Colonic mucosa (tissue), 4 donors: ENCODE results near the gene PKDCC. TPM values are rescaled to one million over a fixed set of nuclear protein-coding genes. Genes with fewer than 3 reads are reported as not detected.

Experiments used
- DNase-seq: peaks from one replicate; pipeline ENCODE4 v3.0.0-alpha.2; 2020
- H3K27ac ChIP-seq: fragments of 200-600 bp; one replicate; pipeline ENCODE4 v1.8.0; 2021
- H3K27me3 ChIP-seq: fragments of 200-600 bp; one replicate; pipeline ENCODE4 v1.8.0; 2021
- H3K36me3 ChIP-seq: fragments of 200-600 bp; one replicate; pipeline ENCODE4 v1.8.0; 2021
- H3K4me1 ChIP-seq: fragments of 200-600 bp; one replicate; pipeline ENCODE4 v1.8.0; 2021; ENCODE audit warnings: mild to moderate bottlenecking
- H3K4me3 ChIP-seq: fragments of 200-600 bp; one replicate; pipeline ENCODE4 v1.8.0; 2021
- H3K9ac ChIP-seq, 2 donors: one replicate each; pipeline ENCODE4 v1.7.0; 2013; ENCODE audit warnings: control low read depth in 2 of 2, low read depth in 2 of 2, low read length in 2 of 2
- H3K9me3 ChIP-seq: fragments of 200-600 bp; one replicate; pipeline ENCODE4 v1.8.0; 2021
- intact Hi-C: fragments of 100-400 bp; cut with DNase I; formaldehyde crosslinking; loops from one replicate; pipeline ENCODE4 v1.14.1; 2022
- total RNA-seq, 2 donors: library from RNA; stranded (reverse); fragmentation: NEBNext Ultra II Directional in 1 of 2; extraction: Animal tissue kit (Norgen Biotek cat#: 25700) in 1 of 2; gene quantifications; one replicate each; pipeline ENCODE4 v1.2.1, GENCODE V29; 2021
- TF ChIP-seq, protein P1 (sequence below): fragments of 200-600 bp; IDR thresholded peaks from one replicate; pipeline ENCODE4 v1.8.0; 2022; ENCODE audit warnings: antibody characterized with exemption, mild to moderate bottlenecking
- donor health status: healthy.
- donor health status: DM: no; HTN: no; CAD: no.
- donor health status: DM: no; HTN: no; CAD: no.

The PKDCC gene
- total RNA-seq, 2 donors from 2014 or later, result 61.3 to 125 TPM

DNA sequence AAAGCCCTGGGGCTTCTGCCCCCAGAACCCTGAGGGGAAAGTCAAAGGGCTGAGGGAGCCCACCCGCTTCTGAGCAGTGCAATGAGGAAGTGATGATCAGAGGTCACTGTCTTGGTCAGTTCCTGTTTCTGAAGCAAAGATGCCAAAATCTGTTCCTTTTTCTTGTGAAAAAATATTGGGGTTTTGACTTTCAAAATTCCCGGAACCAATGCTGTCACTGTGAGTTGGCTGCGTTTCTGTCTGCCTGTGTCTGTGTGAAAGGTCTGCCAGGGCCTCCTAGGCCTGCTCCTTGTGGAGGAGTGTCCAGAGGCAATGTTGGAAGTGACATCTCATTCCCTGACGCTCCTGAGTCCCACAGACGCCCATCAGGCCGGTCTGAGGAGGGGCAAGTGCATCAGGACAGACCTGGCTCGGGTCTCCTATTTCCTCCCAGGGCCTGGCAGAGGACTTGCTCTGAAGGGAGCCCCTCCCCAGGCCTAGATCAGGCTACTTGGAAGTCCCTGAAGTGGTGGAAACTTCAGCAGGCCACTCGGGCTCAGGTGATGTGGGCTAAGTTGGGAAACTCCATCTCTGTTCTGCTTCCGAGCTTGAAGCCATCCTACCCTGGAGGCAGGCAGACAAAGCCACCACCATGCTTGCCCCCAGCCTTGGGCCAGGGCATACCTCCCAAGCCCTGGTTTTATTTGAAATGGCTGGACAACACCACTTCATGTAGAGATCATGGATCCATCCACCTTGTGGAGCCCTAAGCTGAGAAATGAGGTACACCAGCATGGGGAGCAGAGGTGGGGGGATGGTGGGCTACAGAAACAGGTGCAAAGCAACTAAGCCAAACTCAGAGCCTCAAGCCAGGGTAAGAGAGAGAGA is 51.0 kb downstream of the PKDCC start:
- Histone ChIP-seq H3K27me3 (no peaks in the 10 kb centered on the region), H3K9me3 (no peaks in the 10 kb centered on the region), H3K4me1 (peaks cover 8% of the 10 kb centered on the region), H3K4me3 (no peak overlapping the region), H3K36me3 (no peaks in the 10 kb centered on the region), H3K9ac (peak overlapping the region; percentile 16 to 49), H3K27ac (peak overlapping the region; percentile 62)
- TF ChIP-seq, protein P1, sequence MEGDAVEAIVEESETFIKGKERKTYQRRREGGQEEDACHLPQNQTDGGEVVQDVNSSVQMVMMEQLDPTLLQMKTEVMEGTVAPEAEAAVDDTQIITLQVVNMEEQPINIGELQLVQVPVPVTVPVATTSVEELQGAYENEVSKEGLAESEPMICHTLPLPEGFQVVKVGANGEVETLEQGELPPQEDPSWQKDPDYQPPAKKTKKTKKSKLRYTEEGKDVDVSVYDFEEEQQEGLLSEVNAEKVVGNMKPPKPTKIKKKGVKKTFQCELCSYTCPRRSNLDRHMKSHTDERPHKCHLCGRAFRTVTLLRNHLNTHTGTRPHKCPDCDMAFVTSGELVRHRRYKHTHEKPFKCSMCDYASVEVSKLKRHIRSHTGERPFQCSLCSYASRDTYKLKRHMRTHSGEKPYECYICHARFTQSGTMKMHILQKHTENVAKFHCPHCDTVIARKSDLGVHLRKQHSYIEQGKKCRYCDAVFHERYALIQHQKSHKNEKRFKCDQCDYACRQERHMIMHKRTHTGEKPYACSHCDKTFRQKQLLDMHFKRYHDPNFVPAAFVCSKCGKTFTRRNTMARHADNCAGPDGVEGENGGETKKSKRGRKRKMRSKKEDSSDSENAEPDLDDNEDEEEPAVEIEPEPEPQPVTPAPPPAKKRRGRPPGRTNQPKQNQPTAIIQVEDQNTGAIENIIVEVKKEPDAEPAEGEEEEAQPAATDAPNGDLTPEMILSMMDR, result no peak
- intact Hi-C loops, result loop anchor here (5.0 to 10.0 kb wide), 3 partner anchors 98 to 266 kb away; partner anchors contain the start of gene COX7A2L
- no peak for DNase-seq

DNA sequence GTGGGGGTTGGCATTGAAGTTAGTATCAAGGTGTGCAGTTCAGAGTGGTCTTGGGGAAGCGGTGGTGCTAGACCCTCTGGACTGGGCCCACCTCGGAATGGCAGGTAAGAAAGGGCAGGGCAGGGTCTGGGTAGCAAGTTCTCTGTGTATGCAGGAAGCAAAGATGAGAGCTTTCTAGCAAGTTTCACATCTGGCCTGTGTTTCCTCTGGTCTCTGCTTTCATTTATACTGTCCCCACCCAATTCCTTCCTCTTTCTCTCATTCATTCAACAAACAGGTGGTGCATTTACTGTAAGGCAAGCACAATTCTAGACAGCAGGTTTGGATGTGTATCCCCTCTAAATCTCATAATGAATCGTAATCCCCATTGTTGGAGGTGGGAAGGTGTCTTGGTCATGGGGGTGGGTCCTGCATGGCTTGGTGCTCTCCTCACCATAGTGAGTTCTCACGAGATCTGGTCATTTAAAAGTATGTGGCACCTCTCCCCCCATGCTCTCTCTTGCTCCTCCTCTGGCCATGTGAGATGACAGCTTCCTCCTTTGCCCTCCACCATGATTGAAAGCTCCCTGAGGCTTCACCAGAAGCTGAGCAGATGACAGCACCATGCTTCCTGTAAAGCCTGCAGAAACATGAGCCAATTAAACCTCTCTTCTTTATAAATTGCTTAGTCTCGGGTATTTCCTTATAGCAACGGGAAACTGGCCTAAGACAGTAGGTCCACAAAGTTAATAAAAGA is 51.8 kb downstream of the PKDCC start:
- H3K27ac ChIP-seq, result peak overlapping the region; percentile 62
- H3K27me3 ChIP-seq, result no peaks in the 10 kb centered on the region
- no peaks in the 10 kb centered on the region for H3K36me3 ChIP-seq
- H3K4me1 ChIP-seq, result peaks cover 8% of the 10 kb centered on the region
- intact Hi-C loops, result loop anchor here (5.0 to 10.0 kb wide), 3 partner anchors 98 to 265 kb away; partner anchors contain the start of gene COX7A2L
- H3K4me3 ChIP-seq, result no peak overlapping the region
- DNase-seq, result no peak
- H3K9ac ChIP-seq, result peak overlapping the region in 1 of 2 donors; percentile 49
- TF ChIP-seq, protein P1, result no peak
- no peaks in the 10 kb centered on the region for H3K9me3 ChIP-seq

DNA sequence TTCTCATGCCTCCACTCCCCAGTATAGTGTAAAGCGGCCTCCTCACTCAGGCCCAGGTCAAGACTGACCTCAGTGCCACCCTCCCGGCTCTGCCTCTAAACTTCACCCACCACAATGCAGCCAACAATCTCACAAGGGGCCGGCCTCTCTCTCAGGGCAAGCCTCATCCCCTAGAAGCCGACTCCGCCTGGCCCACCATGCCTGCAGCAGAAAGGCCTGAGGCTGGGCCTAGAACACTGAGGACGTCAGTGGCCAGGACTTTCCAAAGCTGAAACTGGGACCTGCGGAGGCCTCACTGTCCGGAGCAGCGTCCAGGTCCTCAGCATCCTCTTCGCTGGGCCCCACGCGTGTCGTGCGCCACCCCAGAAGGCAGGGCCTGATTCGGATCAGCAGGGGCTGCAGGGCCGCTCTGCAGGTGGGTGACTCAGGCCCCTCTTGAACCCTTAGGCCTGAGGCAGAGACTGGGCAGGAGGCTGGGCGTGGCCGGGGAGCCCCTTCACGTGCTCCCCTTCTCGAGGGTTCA is 52.9 kb downstream of the PKDCC start:
- H3K9me3 ChIP-seq, result no peaks in the 10 kb centered on the region
- no peaks in the 10 kb centered on the region for H3K36me3 ChIP-seq
- no peaks in the 10 kb centered on the region for H3K27me3 ChIP-seq
- TF ChIP-seq, protein P1, result no peak
- intact Hi-C loops, result no loop called here
- peak overlapping the region; percentile 48 for H3K4me3 ChIP-seq
- H3K9ac ChIP-seq, result peak overlapping the region in 1 of 2 donors; percentile 56
- DNase-seq, result no peak
- peak overlapping the region; percentile 73 for H3K27ac ChIP-seq
- peaks cover 15% of the 10 kb centered on the region for H3K4me1 ChIP-seq

GRCh38 chr2:42101206-42102023 is 53.6 kb downstream of the PKDCC start:
- peak; percentile 69 for DNase-seq
- Histone ChIP-seq H3K36me3 (no peaks in the 10 kb centered on the region), H3K9me3 (no peaks in the 10 kb centered on the region), H3K4me3 (peak overlapping the region; percentile 48), H3K27me3 (no peaks in the 10 kb centered on the region), H3K9ac (peak overlapping the region; percentile 56 to 74), H3K4me1 (peaks cover 15% of the 10 kb centered on the region), H3K27ac (peak overlapping the region; percentile 73)
- intact Hi-C loops, result no loop called here
- TF ChIP-seq, protein P1, result no peak
